GM19438 (cell line): ENCODE results near the gene IQCK.
"Not testable (repeated sequence)": the region's sequence is repeated elsewhere in the genome, so short reads cannot be mapped to it uniquely, and the experiment has no call there.

Source experiments
- ATAC-seq: cut with Tn5 transposase; IDR thresholded peaks from one replicate; pipeline ENCODE4 v1.9.1; 2021; ENCODE audit warnings: low read depth; ENCODE audit not compliant: unreplicated experiment

Gene IQCK, protein sequence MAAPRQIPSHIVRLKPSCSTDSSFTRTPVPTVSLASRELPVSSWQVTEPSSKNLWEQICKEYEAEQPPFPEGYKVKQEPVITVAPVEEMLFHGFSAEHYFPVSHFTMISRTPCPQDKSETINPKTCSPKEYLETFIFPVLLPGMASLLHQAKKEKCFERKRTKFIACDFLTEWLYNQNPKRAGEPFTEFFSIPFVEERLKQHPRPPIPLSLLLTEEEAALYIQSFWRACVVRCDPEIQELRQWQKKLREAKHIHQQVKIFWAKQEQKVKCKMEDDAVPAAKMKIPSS

DNA sequence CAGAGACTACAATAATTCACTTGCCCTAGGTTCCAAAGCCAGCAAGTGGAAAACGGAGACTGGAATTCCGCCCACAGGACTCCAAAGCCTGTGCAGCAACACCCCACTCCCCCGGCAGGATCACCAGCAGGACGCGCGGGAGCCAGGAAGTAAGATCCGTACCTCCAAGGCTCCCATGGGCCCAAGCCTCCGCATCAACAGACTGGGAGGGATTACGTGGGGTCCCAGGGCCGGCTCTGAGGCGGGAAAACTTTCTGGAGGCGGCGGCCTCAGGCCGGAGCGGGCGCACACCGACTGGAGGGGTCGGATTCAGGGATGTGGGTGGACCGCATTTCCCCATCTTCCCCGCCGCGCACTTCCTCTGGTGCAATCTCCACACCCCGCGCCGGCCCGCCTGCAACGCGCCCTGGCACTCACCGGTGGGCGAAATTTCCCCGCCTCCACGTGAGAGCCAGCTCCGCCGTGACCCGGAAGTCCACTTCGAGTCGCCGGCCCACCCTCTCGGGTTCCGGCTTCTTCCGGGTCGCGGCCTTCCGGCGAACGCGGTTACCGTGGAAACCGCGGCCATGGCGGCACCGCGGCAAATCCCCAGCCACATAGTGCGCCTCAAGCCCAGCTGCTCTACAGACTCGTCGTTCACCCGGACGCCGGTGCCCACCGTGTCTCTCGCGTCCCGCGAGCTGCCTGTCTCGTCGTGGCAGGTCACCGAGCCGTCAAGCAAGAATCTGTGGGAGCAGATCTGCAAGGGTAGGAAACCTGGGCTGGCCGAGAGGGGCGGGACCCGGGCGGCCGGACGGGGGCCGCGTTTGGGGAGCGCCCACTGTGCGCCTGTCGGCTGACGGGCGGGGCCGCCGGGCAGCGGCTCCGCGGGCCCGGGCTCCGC is at the start of gene IQCK, which contains the start of gene KNOP1:
Gene IQCK (plus strand): TSS at position 531 of the 883 bp plus-strand sequence. CDS start 36 bp downstream, at position 567.
Gene KNOP1 (minus strand): TSS at position 487 of the 883 bp plus-strand sequence. CDS start 3,192 bp downstream, outside the sequence.
- peak; percentile 88 for ATAC-seq

- ATAC-seq = no peak
These were observed 45.7 kb upstream of the IQCK start for GRCh38 chr16:19672378-19672777.

DNA sequence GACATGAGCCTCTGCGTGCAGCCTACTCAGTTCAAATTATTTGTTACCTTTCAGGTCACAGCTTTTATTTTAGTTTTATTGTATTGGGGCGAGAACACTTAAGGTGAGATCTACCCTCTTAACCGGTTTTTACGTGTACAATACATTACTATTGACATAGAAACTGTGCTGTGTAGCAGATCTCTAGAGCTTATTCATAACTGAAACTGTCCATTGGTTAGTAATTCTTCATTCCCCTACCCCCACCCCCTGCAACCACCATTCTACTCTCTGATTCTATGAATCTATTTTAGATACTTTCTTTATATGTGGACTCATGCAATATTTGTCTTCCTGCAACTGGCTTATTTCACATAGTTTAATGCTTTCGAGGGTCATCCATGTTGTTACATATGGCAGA is 43.6 kb upstream of the IQCK start:
- ATAC-seq = no peak

DNA sequence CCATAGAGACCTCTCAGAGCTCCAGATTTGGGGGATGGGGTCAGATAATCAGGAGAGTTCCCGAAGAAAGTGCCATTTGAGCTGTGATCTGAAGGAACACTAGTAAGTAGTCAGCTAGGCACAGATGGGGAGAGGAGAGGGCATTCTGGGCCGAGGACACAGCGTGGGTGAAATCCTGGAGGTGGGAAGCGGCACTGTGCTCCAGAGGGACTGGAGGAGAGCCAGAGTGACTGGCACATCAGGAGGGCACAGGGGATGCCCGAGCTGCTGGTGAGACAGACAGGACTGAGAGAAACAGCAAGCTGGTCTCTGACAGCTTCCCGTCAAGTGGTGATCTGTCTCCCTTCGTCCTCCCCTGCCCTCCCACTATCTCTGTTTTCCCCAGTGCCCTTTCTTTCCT is 40.7 kb upstream of the IQCK start:
- no peak for ATAC-seq

- no peak for ATAC-seq
These were observed 39.3 kb upstream of the IQCK start for GRCh38 chr16:19678804-19679203.

DNA sequence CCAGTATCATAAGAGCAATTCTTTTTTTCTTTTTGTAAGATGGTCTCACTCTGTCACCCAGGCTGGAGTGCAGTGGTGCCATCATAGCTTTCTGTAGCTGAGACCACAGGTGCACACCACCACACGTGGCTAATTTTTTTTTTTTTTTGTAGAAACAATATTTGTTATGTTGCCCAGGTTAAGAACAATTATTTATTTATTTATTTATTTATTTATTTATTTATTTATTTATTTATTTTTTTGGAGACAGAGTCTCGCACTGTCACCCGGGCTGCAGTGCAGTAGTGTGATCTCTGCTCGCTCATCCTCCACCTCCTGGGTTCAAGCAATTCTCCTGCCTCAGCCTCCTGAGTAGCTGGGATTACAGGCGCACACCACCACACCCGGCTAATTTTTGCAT is 38.8 kb upstream of the IQCK start:
- ATAC-seq = not testable (repeated sequence)

DNA sequence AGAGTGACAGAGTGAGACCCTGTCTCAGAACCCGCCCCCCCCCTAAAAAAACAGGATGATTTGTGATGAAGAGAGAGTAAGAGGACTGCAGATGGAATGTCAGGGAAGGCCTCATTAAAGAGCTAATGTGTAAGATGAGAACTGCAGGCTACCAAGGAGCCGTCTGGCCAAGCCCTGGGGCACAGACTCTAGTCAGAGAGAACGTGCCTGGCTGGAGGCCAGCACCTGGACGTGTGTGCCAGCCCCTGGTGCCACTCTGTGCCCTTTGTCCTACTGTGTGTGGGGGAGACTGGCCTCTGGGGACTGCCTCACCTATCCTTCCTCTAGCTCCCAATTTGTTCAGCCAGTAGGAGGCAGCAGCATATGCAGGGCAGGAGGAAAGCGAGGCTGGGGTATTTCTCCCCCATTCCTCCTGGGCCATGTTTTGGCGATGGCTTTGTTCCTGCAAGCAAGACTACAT is 37.2 kb upstream of the IQCK start:
- ATAC-seq = no peak

- ATAC-seq = no peak
These were observed 36.4 kb upstream of the IQCK start for GRCh38 chr16:19681637-19682036.

DNA sequence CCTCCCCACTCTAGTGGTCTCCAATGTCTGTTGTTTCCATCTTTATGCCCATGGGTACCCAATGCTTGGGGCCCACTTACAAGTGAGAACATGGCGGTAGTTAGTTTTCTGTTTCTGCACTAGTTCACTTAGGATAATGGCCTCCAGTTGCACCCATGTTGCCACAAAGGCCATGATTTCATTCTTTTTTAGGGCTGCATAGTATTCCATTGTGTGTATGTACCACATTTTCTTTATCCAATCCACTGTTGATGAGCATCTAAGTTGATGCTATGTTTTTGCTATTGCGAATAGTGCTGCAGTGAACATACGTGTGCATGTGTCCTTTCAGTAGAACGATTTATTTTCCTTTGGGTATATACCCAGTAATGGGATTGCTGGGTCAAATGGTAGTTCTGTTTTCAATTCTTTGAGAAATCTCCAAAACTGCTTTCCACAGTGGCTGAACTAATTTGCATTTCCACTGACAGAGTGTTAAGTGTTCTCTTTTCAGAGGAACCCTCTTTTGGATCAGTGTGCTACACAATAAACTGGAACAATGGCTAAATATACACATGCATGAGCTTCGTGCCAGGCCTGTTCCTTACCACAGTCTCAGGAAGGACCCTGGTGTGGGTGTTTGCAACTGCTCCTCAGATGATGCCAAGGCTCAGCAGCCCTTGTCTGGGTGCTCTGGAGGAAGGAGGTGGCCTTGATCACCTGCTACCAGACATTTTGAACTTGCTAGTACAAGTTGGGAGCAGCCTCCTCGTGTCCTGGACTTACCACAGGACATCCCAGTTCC is 34.4 kb upstream of the IQCK start:
- no peak for ATAC-seq

GRCh38 chr16:19685176-19685575 is 32.9 kb upstream of the IQCK start:
- ATAC-seq = no peak

DNA sequence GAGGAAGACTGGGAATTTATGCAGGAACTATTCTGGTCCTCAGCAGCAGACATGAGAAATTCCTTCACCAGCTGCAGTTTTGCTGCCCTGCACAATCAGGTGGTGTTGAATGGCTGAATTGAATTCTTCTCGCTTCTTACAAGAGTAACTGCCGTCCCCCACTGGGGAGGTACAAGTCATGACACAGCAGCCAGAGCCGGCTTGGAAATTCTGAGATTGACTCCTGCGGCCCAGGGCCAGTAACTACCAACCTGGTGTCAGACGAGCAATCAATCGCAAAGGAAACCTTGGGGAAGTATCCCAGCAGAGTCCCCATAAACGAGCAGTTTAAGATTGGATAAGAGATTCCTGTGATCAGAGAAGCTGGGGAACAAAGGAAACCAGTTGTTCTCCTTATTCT is 30.8 kb upstream of the IQCK start:
- ATAC-seq = no peak

DNA sequence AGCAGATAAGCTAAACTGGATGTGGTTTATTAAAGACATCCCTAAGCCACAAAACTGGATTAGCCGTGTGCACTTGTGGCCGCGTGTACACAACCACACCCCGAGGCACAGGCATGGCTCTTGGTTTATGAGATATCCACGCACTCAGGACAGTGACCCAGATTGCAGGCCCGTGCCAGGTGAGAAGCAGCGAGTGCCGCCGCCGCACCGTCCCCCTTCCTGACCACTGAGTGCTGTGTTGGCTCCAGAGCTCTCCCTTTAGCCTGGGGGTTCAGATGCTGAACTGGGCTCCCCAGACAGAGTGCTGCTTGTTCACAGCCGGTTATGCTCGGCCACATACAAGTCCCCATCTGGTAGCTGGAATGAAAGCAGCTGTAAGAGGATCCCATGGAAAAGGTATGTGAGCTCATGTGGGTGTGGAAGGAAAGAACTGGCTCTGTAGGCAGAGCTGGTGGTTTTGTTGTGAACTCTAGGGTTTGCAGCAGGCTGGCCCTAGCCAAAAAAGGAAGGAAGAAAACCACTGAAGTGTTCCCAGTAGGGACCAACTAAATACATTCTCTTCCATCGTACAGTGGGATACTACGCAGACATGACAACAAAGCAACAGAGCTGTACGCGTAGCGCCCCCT is 29.6 kb upstream of the IQCK start:
- no peak for ATAC-seq

GRCh38 chr16:19689342-19689741 is 28.7 kb upstream of the IQCK start:
- ATAC-seq = no peak

DNA sequence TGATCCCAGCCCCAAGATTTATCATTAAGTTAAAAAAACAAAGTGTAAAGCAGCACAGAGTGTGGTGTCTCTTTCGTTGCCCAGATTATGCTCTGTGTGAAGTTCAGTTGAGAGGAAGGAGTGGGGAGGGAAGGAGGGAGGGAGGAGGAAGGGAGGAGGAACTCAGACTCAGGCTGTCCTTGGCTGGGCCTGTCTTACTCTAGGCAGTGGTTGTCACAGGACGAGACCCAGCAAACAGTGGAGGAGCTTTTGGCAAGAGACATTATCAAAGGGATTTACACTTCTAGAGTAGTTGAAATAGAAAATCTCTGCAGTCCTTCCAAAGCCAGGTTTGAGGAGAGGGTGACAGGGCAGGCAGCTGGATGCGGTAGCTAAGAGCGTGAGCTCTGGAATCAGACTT is 27.9 kb upstream of the IQCK start:
- ATAC-seq = no peak

- no peak for ATAC-seq
These were observed 26.8 kb upstream of the IQCK start for GRCh38 chr16:19691161-19691711.

- ATAC-seq = no peak
These were observed 23.1 kb upstream of the IQCK start for GRCh38 chr16:19694989-19695388.

DNA sequence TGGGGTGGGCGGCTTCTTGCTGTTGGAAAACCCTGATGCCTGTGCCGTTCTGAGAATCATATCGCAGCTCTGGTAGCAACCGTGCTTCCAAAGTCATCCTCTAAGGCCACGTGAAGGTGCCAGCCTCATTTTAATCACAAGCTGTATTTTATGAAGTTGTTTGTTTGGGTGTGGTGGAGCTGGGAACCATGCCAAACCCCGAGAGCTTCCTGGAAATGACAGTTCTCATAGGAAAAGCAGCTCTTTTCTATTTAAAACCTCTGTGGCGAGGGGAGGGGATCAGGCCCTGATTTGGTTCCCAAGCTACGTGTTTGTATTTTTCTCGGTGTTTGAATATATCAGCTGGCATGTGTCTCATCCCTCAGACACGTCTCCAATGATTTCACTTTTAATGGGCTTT is 21.7 kb upstream of the IQCK start:
- no peak for ATAC-seq

GRCh38 chr16:19696961-19697360 is 21.1 kb upstream of the IQCK start:
- no peak for ATAC-seq

DNA sequence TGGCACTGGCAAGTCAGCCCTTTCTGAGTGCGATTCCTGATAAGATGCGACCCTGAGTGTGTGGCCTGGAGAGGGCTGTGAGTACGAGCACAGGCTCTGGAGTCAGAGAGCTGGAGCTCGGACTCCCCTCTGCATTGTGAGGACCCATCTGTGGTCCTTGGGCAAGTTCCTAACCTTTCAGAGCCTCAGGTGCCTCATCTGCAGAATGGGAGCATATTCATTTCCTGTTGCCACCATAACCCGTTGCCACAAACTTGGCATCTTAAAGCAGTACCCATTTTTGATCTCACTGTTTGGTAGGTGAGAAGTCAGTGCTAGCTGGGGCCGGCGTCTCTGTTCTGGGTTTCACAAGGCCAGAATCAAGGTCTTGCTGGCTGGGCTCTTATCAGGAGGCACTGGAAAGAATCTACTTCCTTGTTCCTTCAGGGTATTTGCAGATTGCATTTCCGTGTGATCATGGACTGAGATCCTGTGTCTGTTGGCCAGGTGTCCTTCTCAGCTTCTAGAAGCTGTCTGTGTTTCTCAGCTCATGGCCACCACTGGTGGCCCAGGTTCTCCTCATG is 20.2 kb upstream of the IQCK start:
- ATAC-seq = no peak
